ENCODE data around the gene KCNMB2. TPM values are rescaled to one million over a fixed set of nuclear protein-coding genes. Genes with fewer than 3 reads are reported as not detected.

KCNMB2 gene
- total RNA-seq, 6 experiments from 2014 or later, result not detected

DNA sequence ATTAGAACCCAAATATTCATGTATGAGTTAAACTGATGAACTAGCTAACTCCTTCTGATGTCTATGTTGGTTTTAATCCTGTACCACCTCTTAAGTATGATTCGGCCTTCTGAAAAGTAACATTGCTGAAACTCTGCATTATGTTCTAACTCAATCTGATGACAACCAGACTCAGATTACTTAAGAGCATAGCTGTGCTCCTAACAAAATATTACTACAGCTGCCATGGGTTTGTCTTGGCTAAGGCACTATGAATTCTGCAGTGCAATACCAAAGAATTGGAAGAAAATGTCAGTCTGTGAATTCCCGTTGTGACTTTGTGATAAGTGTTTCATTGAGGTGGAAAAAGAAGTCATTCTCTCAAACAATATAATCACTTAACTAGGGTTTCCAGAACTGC lies 311.0 kb downstream of the KCNMB2 start:
- intact Hi-C loops (cut with DNase I), result no loop called here
- DNase-seq (no peak), ATAC-seq (no peak)
- no peak for TF ChIP-seq POLR2A (IDR thresholded peaks at IDR 0.05)
- TF ChIP-seq, protein P1, sequence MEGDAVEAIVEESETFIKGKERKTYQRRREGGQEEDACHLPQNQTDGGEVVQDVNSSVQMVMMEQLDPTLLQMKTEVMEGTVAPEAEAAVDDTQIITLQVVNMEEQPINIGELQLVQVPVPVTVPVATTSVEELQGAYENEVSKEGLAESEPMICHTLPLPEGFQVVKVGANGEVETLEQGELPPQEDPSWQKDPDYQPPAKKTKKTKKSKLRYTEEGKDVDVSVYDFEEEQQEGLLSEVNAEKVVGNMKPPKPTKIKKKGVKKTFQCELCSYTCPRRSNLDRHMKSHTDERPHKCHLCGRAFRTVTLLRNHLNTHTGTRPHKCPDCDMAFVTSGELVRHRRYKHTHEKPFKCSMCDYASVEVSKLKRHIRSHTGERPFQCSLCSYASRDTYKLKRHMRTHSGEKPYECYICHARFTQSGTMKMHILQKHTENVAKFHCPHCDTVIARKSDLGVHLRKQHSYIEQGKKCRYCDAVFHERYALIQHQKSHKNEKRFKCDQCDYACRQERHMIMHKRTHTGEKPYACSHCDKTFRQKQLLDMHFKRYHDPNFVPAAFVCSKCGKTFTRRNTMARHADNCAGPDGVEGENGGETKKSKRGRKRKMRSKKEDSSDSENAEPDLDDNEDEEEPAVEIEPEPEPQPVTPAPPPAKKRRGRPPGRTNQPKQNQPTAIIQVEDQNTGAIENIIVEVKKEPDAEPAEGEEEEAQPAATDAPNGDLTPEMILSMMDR (IDR thresholded peaks at IDR 0.05), result no peak
- Histone ChIP-seq H3K4me1 (no peaks in the 10 kb centered on the region), H3K9me3 (no peaks in the 10 kb centered on the region), H3K36me3 (no peaks in the 10 kb centered on the region), H3K27ac (no peak overlapping the region), H3K4me3 (no peak overlapping the region), H3K27me3 (no peaks in the 10 kb centered on the region)
- 85% methylated on average over 2 of the region's 2 CpGs for WGBS (ENCODE audit: insufficient coverage, low coverage, low lambda C conversion rate, missing lambda C conversion rate)

DNA sequence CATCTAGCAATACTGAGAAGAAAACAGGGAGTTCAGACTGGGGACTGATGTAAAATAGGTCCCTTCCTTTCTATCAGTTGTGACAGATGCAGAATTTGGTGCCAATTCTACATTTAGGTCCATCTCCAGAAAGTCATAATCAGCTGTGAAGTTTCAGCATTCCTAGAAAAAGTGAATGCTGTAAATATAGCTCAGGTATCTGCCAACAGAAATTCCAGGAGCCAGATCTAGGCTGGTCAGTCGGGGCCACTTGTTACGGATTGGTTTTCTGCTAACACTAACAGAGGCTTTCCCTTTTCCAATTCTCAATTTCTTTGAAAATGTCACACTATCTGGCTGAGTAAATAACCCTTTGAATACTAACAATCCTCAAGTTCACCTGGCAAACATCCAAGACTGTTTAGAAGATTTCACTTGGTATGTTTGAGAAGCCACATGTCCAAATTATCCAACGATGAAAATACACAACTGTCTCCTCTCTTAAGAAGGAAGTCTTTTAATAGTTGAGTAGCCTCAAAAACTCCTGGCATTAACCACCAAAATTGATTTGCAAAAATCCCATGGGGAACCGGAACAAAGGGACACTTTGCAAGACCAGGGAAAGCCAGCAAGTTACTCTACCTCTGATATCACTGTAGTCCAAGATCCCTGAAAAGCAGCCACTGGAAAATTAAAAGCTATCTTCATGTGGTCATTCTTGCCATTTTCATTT lies 313.1 kb downstream of the KCNMB2 start:
- no peak overlapping the region for H3K27ac ChIP-seq
- TF ChIP-seq, protein P1 (IDR thresholded peaks at IDR 0.05), result no peak
- TF ChIP-seq POLR2A (IDR thresholded peaks at IDR 0.05), result no peak
- no peaks in the 10 kb centered on the region for H3K27me3 ChIP-seq
- ATAC-seq (no peak), DNase-seq (no peak)
- no peak overlapping the region for H3K4me3 ChIP-seq
- no peaks in the 10 kb centered on the region for H3K4me1 ChIP-seq
- H3K36me3 ChIP-seq, result no peaks in the 10 kb centered on the region
- intact Hi-C loops (cut with DNase I), result no loop called here
- WGBS (ENCODE audit: insufficient coverage, low coverage, low lambda C conversion rate, missing lambda C conversion rate), result 25% methylated on average over 4 of the region's 4 CpGs
- H3K9me3 ChIP-seq, result no peaks in the 10 kb centered on the region

DNA sequence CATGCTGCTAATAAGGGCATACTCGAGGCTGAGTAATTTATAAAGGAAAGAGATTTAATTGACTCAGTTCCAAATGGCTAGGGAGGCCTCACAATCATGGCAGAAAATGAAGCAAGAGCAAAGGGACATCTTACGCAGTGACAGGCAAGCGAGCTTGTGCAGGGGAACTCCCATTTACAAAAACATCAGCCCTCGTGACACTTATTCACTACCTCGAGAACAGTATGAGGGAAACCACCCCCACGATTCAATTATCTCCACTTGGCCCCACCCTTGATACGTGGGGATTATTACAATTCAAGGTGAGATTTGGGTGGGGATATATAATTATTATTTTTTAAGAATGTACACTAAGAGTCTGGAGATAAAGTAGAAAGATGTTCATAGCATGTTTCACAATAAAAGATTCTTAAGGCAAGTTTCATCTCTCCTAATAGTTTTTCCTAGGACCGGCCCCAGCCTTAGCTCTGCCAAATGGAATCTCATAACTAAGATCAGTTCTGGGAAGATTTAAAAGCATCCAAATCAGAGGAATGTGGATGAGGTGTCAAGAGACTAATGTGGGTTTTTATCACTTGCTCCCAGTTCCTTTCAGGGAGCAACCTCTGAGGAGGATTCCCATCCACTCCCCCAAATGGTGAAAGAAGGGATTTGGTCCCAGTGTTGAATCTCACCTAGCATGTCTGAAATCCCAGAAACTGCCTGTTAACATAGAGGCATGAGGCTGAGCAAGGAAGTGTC lies 314.4 kb downstream of the KCNMB2 start:
- H3K9me3 ChIP-seq, result no peaks in the 10 kb centered on the region
- no peaks in the 10 kb centered on the region for H3K36me3 ChIP-seq
- no peak overlapping the region for H3K4me3 ChIP-seq
- 63% methylated on average over 8 of the region's 8 CpGs for WGBS (ENCODE audit: insufficient coverage, low coverage, low lambda C conversion rate, missing lambda C conversion rate)
- intact Hi-C loops (cut with DNase I), result no loop called here
- ATAC-seq (no peak), DNase-seq (no peak)
- TF ChIP-seq POLR2A (IDR thresholded peaks at IDR 0.05), result no peak
- TF ChIP-seq, protein P1 (IDR thresholded peaks at IDR 0.05), result no peak
- H3K27ac ChIP-seq, result no peak overlapping the region
- no peaks in the 10 kb centered on the region for H3K27me3 ChIP-seq
- H3K4me1 ChIP-seq, result no peaks in the 10 kb centered on the region

DNA sequence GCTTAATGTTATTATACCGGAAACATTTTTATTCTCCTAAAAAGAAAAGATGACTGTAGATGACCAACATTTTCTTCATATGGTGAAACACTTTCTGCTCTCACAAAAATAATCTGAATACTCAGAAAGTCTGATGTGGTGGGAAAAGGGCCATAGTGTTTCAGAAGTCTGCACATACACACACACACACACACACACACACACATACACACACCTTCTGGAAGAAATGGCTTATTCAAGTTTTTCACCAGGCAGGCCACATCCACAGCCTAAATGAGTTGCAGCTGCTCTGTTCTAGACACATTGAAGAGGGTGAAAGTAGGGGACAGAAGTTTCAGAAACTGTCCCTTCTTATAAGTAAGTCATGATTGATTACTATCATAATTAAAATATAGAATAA lies 315.3 kb downstream of the KCNMB2 start:
- ATAC-seq, result no peak
- no peak for TF ChIP-seq POLR2A (IDR thresholded peaks at IDR 0.05)
- TF ChIP-seq, protein P1 (IDR thresholded peaks at IDR 0.05), result no peak
- no peaks in the 10 kb centered on the region for H3K27me3 ChIP-seq
- no peak overlapping the region for H3K4me3 ChIP-seq
- intact Hi-C loops (cut with DNase I), result no loop called here
- DNase-seq, result no peak
- 81% methylated on average over 1 of the region's 1 CpG for WGBS (ENCODE audit: insufficient coverage, low coverage, low lambda C conversion rate, missing lambda C conversion rate)
- no peaks in the 10 kb centered on the region for H3K36me3 ChIP-seq
- no peak overlapping the region for H3K27ac ChIP-seq
- no peaks in the 10 kb centered on the region for H3K9me3 ChIP-seq
- no peaks in the 10 kb centered on the region for H3K4me1 ChIP-seq

All from right lobe of liver (tissue), 6 donors.